GM12878 (cell line): ENCODE measurements around the gene ITPR3. TPM values are rescaled to one million over a fixed set of nuclear protein-coding genes. Genes with fewer than 3 reads are reported as not detected.

Experiments used
- NFIC ChIP-seq: IDR thresholded peaks from 2 replicates; pipeline ENCODE4 v1.6.1; 2012; ENCODE audit warnings: low read depth, mild to moderate bottlenecking, inconsistent platforms, low read length, moderate library complexity
- PBX3 ChIP-seq: IDR thresholded peaks from 2 replicates; pipeline ENCODE4 v1.6.1; 2011; ENCODE audit warnings: mild to moderate bottlenecking, low read depth, low read length, moderate library complexity; ENCODE audit not compliant: insufficient replicate concordance
- RBBP5 ChIP-seq: fragments of 200-600 bp; sonication (generic); conservative IDR thresholded peaks from 2 replicates; pipeline ENCODE4 v1.6.1; 2016
- RUNX3 ChIP-seq: IDR thresholded peaks from 2 replicates; pipeline ENCODE4 v1.6.1; 2012; ENCODE audit warnings: low read length, inconsistent platforms
- SUPT20H ChIP-seq: IDR thresholded peaks from 2 replicates; pipeline ENCODE4 v1.6.1; 2011; ENCODE audit warnings: low read depth, mild to moderate bottlenecking, low read length, moderate library complexity, borderline replicate concordance; ENCODE audit not compliant: control insufficient read depth
- TCF12 ChIP-seq: IDR thresholded peaks from 2 replicates; pipeline ENCODE4 v1.6.1; 2011; ENCODE audit warnings: low read depth, mild to moderate bottlenecking, low read length
- ZBTB40 ChIP-seq: fragments of 450-650 bp; IDR thresholded peaks from 2 replicates; pipeline ENCODE4 v1.6.1; 2016; ENCODE audit warnings: mild to moderate bottlenecking, moderate library complexity, borderline replicate concordance
- polyA plus RNA-seq, 11 experiments: library from polyadenylated mRNA; depleted of rRNA in 4 of 11; unstranded in 6 of 11; stranded (reverse) in 5 of 11; fragments of >200 nt; fragmentation: Nextera tagmentation in 4 of 11; fragmentation: Illumina TruSeq in 1 of 11; extraction: Ambion mirVana in 4 of 11; extraction: Trizol in 1 of 11; gene quantifications; 1 replicate in 1 of 11; 2 replicates in 10 of 11; pipeline versions ENCODE4 v1.2.1 to v1.2.3, GENCODE V29; 2011 to 2016; ENCODE audit warnings: inconsistent platforms in 2 of 11, missing spikeins in 2 of 11, low read depth in 1 of 11
- total RNA-seq, 4 experiments: library from RNA; depleted of rRNA in 3 of 4; stranded (reverse); fragments of >200 nt in 3 of 4; fragmentation: Illumina TruSeq in 1 of 4; extraction: Trizol in 1 of 4; gene quantifications; 2 replicates each; pipeline versions ENCODE4 v1.2.1 to v1.2.3, GENCODE V29; 2013 to 2021
- TF ChIP-seq, protein P1 (sequence below): fragments of 450-650 bp; IDR thresholded peaks from 2 replicates; pipeline ENCODE4 v1.6.1; 2017; ENCODE audit warnings: mild to moderate bottlenecking
- TF ChIP-seq, protein P2 (sequence below): IDR thresholded peaks from 2 replicates; pipeline ENCODE4 v1.6.1; 2012; ENCODE audit warnings: mild to moderate bottlenecking, low read depth, low read length

ITPR3 gene
- total and polyA plus RNA-seq, 10 of the 15 experiments (the other 5 are each of a cell fraction or from before 2014, with no cell fraction given): 0.32 to 34.0 (median 11.9) TPM

GRCh38 chr6:33692078-33692759, 71.1 kb downstream of the ITPR3 start (continued):
- no peak for TF ChIP-seq ZBTB40
- TF ChIP-seq, protein P1, sequence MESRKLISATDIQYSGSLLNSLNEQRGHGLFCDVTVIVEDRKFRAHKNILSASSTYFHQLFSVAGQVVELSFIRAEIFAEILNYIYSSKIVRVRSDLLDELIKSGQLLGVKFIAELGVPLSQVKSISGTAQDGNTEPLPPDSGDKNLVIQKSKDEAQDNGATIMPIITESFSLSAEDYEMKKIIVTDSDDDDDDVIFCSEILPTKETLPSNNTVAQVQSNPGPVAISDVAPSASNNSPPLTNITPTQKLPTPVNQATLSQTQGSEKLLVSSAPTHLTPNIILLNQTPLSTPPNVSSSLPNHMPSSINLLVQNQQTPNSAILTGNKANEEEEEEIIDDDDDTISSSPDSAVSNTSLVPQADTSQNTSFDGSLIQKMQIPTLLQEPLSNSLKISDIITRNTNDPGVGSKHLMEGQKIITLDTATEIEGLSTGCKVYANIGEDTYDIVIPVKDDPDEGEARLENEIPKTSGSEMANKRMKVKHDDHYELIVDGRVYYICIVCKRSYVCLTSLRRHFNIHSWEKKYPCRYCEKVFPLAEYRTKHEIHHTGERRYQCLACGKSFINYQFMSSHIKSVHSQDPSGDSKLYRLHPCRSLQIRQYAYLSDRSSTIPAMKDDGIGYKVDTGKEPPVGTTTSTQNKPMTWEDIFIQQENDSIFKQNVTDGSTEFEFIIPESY: no peak
- TF ChIP-seq PBX3: no peak
- TF ChIP-seq RUNX3: no peak
- TF ChIP-seq, protein P2, sequence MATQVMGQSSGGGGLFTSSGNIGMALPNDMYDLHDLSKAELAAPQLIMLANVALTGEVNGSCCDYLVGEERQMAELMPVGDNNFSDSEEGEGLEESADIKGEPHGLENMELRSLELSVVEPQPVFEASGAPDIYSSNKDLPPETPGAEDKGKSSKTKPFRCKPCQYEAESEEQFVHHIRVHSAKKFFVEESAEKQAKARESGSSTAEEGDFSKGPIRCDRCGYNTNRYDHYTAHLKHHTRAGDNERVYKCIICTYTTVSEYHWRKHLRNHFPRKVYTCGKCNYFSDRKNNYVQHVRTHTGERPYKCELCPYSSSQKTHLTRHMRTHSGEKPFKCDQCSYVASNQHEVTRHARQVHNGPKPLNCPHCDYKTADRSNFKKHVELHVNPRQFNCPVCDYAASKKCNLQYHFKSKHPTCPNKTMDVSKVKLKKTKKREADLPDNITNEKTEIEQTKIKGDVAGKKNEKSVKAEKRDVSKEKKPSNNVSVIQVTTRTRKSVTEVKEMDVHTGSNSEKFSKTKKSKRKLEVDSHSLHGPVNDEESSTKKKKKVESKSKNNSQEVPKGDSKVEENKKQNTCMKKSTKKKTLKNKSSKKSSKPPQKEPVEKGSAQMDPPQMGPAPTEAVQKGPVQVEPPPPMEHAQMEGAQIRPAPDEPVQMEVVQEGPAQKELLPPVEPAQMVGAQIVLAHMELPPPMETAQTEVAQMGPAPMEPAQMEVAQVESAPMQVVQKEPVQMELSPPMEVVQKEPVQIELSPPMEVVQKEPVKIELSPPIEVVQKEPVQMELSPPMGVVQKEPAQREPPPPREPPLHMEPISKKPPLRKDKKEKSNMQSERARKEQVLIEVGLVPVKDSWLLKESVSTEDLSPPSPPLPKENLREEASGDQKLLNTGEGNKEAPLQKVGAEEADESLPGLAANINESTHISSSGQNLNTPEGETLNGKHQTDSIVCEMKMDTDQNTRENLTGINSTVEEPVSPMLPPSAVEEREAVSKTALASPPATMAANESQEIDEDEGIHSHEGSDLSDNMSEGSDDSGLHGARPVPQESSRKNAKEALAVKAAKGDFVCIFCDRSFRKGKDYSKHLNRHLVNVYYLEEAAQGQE: no peak
- TF ChIP-seq SUPT20H: no peak
- TF ChIP-seq RBBP5: no peak
- TF ChIP-seq TCF12: no peak
- TF ChIP-seq NFIC: no peak
- TF ChIP-seq, all 136 proteins: peak for 0
